RWPE2 (cell line): Measurements from ENCODE around the gene NBDY.
"Not testable (repeated sequence)": the region's sequence is repeated elsewhere in the genome, so short reads cannot be mapped to it uniquely, and the experiment has no call there.

Experiments used
- ATAC-seq: fragments of 200-7000 bp; cut with Tn5 transposase; 3 replicates; pipeline ENCODE4 v1.9.1; 2021; ENCODE audit warnings: low read depth
- DNase-seq: peaks from one replicate; pipeline ENCODE4 v3.0.0-alpha.2; 2020; ENCODE audit warnings: low spot score
- H3K27ac ChIP-seq: fragments of 450-650 bp; 2 replicates; pipeline ENCODE4 v1.5.1; 2017; ENCODE audit warnings: mild to moderate bottlenecking; ENCODE audit not compliant: poor library complexity, severe bottlenecking
- H3K27me3 ChIP-seq: fragments of 250-450 bp; sonication (Bioruptor Pico); 2 replicates; pipeline ENCODE4 v1.5.1; 2021; ENCODE audit warnings: mild to moderate bottlenecking, moderate library complexity; ENCODE audit not compliant: insufficient read depth, poor library complexity, severe bottlenecking
- H3K36me3 ChIP-seq: fragments of 250-450 bp; sonication (Bioruptor Pico); 2 replicates; pipeline ENCODE4 v1.5.1; 2020; ENCODE audit warnings: low read depth, mild to moderate bottlenecking, moderate library complexity
- H3K4me1 ChIP-seq: fragments of 250-450 bp; sonication (Bioruptor Pico); 2 replicates; pipeline ENCODE4 v1.5.1; 2021; ENCODE audit warnings: mild to moderate bottlenecking, moderate library complexity; ENCODE audit not compliant: insufficient read depth, poor library complexity, severe bottlenecking
- H3K4me3 ChIP-seq: fragments of 250-450 bp; sonication (Bioruptor Pico); 2 replicates; pipeline ENCODE4 v1.5.1; 2021; ENCODE audit warnings: mild to moderate bottlenecking, moderate library complexity; ENCODE audit not compliant: severe bottlenecking
- H3K9me3 ChIP-seq: fragments of 250-450 bp; sonication (Bioruptor Pico); 2 replicates; pipeline ENCODE4 v1.5.1; 2021; ENCODE audit warnings: mild to moderate bottlenecking, moderate library complexity; ENCODE audit not compliant: severe bottlenecking
- TF ChIP-seq, protein P1 (sequence below): fragments of 450-650 bp; IDR thresholded peaks from one replicate; pipeline ENCODE4 v1.5.1; 2017; ENCODE audit warnings: mild to moderate bottlenecking, moderate library complexity; ENCODE audit not compliant: poor library complexity, severe bottlenecking

Gene NBDY

DNA sequence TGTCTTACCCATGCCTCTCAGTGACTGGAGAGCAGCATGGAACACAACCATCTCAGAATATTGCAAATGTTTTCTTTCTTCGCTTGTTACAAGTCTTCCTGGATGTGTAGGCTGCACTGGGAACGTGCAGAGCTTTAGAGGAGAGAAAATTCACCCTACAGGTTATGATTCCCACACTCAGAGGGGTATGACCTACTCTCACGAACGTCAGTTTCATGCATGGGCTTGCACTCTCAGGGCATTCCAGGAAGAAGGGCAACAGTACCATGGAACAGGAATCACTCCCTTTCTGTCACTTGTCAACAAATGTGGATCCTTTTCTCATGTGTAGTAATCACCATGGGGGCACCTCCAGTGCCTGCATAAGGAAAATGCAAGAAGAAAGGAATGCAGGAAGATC, 75.8 kb downstream of the NBDY start:
- no peak for DNase-seq
- Histone ChIP-seq H3K9me3 (no peaks in the 10 kb centered on the region), H3K27me3 (no peaks in the 10 kb centered on the region), H3K36me3 (no peaks in the 10 kb centered on the region), H3K27ac (no peak overlapping the region), H3K4me1 (no peaks in the 10 kb centered on the region), H3K4me3 (no peak overlapping the region)
- ATAC-seq, result no peak
- TF ChIP-seq, protein P1, sequence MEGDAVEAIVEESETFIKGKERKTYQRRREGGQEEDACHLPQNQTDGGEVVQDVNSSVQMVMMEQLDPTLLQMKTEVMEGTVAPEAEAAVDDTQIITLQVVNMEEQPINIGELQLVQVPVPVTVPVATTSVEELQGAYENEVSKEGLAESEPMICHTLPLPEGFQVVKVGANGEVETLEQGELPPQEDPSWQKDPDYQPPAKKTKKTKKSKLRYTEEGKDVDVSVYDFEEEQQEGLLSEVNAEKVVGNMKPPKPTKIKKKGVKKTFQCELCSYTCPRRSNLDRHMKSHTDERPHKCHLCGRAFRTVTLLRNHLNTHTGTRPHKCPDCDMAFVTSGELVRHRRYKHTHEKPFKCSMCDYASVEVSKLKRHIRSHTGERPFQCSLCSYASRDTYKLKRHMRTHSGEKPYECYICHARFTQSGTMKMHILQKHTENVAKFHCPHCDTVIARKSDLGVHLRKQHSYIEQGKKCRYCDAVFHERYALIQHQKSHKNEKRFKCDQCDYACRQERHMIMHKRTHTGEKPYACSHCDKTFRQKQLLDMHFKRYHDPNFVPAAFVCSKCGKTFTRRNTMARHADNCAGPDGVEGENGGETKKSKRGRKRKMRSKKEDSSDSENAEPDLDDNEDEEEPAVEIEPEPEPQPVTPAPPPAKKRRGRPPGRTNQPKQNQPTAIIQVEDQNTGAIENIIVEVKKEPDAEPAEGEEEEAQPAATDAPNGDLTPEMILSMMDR, result no peak

DNA sequence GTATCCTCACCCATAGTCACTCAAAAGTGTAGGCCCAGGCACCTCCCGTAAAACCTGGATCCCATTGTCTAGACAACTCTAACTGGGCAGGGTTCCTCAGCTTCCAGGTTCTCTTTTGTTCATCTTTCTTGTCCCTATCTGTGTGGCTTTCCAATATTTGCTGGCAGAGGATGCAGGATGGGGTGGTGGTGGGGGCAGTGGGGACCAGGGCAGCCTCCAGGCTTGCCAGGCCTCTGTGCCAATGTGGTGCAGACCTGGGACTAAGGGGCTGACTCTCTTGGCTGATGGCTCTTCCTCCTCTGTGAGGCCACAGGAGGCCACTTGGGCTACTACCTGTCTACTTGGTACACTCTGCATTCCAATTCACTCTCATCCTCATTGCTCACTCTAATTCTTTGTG, 76.4 kb downstream of the NBDY start:
- Histone ChIP-seq H3K4me3 (no peak overlapping the region), H3K9me3 (no peaks in the 10 kb centered on the region), H3K4me1 (no peaks in the 10 kb centered on the region), H3K27me3 (no peaks in the 10 kb centered on the region), H3K27ac (no peak overlapping the region), H3K36me3 (no peaks in the 10 kb centered on the region)
- TF ChIP-seq, protein P1, result no peak
- ATAC-seq (no peak), DNase-seq (no peak)

DNA sequence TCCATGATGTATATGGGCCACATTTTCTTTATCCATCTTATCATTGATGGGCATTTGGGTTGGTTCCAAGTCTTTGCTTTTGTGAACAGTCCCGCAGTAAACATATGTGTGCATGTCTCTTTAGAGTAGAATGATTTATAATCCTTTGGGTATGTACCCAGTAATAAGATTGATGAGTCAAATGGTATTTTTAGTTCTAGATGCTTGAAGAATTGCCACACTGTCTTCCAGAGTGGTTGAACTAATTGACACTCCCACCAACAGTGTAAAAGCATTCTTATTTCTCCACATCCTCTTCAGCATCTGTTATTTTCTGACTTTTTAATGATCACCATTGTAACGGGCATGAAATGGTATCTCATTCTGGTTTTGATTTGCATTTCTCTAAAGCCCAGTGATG, 77.1 kb downstream of the NBDY start:
- H3K4me3 ChIP-seq, H3K27me3 ChIP-seq, H3K9me3 ChIP-seq, H3K27ac ChIP-seq, DNase-seq, H3K36me3 ChIP-seq, H3K4me1 ChIP-seq, ATAC-seq: not testable (repeated sequence)

DNA sequence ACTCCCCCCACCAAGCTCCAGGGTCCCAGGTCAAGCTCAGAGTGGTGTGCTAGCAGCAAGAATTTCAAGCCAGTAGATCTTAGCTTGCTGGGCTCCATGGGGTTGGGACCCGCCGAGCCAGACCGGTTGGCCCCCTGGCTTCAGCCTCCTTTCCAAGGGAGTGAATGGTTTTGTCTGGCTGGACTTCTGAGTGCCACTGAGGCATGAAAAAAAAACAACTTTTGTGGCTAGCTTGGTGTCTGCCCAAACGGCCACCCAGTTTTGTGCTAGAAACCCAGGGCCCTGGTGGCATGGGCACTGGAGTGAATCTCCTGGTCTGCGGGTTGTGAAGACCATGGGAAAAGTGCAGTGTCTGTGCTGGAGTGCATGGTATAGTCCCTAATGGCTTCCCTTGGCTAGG, 82.6 kb downstream of the NBDY start:
- ATAC-seq (no peak), DNase-seq (no peak)
- H3K36me3 ChIP-seq, result no peaks in the 10 kb centered on the region
- H3K27me3 ChIP-seq, result no peaks in the 10 kb centered on the region
- peaks cover 15% of the 10 kb centered on the region for H3K4me1 ChIP-seq
- no peaks in the 10 kb centered on the region for H3K9me3 ChIP-seq
- TF ChIP-seq, protein P1, result no peak
- no peak overlapping the region for H3K27ac ChIP-seq
- no peak overlapping the region for H3K4me3 ChIP-seq

DNA sequence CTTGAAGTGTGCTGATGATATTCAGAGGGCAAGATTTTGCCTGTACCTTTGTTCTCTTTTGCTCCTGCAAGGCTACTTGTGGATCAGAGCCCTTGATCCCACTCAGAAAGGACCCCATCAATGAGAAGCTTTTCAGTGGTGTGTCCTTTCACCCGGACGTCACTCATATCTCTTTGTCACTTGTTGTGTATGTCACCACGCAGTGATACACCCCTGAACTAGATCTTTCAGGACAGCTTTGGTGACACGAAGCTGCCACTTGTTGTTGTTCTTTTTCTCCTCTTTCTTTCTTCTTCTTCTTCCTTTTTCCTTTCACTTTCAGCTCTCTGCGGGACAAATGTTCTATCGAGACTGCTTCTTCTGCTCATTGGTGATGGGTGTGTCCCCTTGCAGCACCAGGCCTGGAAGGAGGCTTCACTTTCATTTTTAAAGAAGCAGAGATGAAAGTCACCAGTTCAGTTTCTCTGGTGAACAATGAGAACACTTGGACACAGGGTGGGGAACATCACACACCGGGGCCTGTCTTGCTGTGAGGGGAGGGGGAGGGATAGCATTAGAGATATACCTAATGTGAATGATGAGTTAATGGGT, 83.6 kb downstream of the NBDY start:
- no peak overlapping the region for H3K4me3 ChIP-seq
- peaks cover 15% of the 10 kb centered on the region for H3K4me1 ChIP-seq
- no peaks in the 10 kb centered on the region for H3K9me3 ChIP-seq
- ATAC-seq (peak; percentile 35; the same call in 1 of the 3 replicates), DNase-seq (no peak)
- TF ChIP-seq, protein P1, result no peak
- no peaks in the 10 kb centered on the region for H3K36me3 ChIP-seq
- peak overlapping the region; percentile 49 for H3K27ac ChIP-seq
- no peaks in the 10 kb centered on the region for H3K27me3 ChIP-seq
